ENCODE data around the gene MEGF11.

MEGF11 gene

DNA sequence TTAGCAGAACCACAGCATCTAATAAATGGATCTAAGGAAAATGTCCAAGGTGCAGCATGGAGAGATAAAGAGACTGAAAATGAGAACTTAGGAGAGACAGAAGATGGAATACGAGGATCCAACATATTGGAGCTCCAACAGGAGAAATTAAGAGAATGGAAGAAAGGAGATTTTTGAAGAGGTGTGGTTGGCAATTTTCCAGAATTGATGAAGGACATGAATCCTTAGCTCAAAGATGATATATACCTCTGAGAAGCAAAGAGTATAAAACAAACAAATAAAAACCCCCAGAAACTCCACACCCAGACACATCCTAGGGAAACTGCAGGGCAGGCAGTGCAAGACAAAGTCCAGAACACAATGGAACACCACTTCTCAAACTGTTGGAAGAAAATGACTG lies 141.2 kb downstream of the MEGF11 start:
- peaks cover 85% of the 10 kb centered on the region for H3K36me3 ChIP-seq (ENCODE audit: insufficient read depth, low read length)
- H2AFZ ChIP-seq (ENCODE audit: low read length) = no peak overlapping the region
- H3K27me3 ChIP-seq (ENCODE audit: insufficient read depth, low read length) = no peaks in the 10 kb centered on the region
- H3K4me1 ChIP-seq (ENCODE audit: insufficient read depth, low read length, severe bottlenecking) = peaks cover 26% of the 10 kb centered on the region
- H3K9me2 ChIP-seq (ENCODE audit: low read depth, low read length) = no peaks in the 10 kb centered on the region
- H4K20me1 ChIP-seq (ENCODE audit: insufficient read depth, low read length) = no peaks in the 10 kb centered on the region
- no peaks in the 10 kb centered on the region for H3F3A ChIP-seq (ENCODE audit: insufficient read depth, low read length)
- H3K4me2 ChIP-seq (ENCODE audit: low read length) = no peak overlapping the region
- no peak overlapping the region for H3K4me3 ChIP-seq (ENCODE audit: low read depth, low read length, poor library complexity, severe bottlenecking)
- no peak overlapping the region for H3K27ac ChIP-seq (ENCODE audit: low read depth, low read length, poor library complexity, severe bottlenecking)
- H3K9me3 ChIP-seq (ENCODE audit: low read length) = no peaks in the 10 kb centered on the region
- no peak overlapping the region for H3K9ac ChIP-seq (ENCODE audit: low read length)
- no peak for TF ChIP-seq CTCF (IDR thresholded peaks at IDR 0.05; ENCODE audit: low read length)
- no peak for TF ChIP-seq EZH2 (IDR thresholded peaks at IDR 0.05; ENCODE audit: borderline replicate concordance, low read length)
- H3K79me2 ChIP-seq (ENCODE audit: insufficient read depth, low read length) = no peaks in the 10 kb centered on the region

- Histone ChIP-seq H3K27ac (ENCODE audit: low read depth, low read length, poor library complexity, severe bottlenecking) (no peak overlapping the region), H3K9me2 (ENCODE audit: low read depth, low read length) (no peaks in the 10 kb centered on the region), H3K9ac (ENCODE audit: low read length) (no peak overlapping the region), H3K4me1 (ENCODE audit: insufficient read depth, low read length, severe bottlenecking) (peaks cover 23% of the 10 kb centered on the region), H3K36me3 (ENCODE audit: insufficient read depth, low read length) (peaks cover 79% of the 10 kb centered on the region), H3K79me2 (ENCODE audit: insufficient read depth, low read length) (no peaks in the 10 kb centered on the region), H3F3A (ENCODE audit: insufficient read depth, low read length) (no peaks in the 10 kb centered on the region), H3K4me2 (ENCODE audit: low read length) (no peak overlapping the region), H2AFZ (ENCODE audit: low read length) (no peak overlapping the region), H3K4me3 (ENCODE audit: low read depth, low read length, poor library complexity, severe bottlenecking) (no peak overlapping the region), H3K9me3 (ENCODE audit: low read length) (no peaks in the 10 kb centered on the region), H3K27me3 (ENCODE audit: insufficient read depth, low read length) (no peaks in the 10 kb centered on the region), H4K20me1 (ENCODE audit: insufficient read depth, low read length) (no peaks in the 10 kb centered on the region)
- TF ChIP-seq CTCF (IDR thresholded peaks at IDR 0.05; ENCODE audit: low read length) (no peak), EZH2 (IDR thresholded peaks at IDR 0.05; ENCODE audit: borderline replicate concordance, low read length) (no peak)
Measured at GRCh38 chr15:66111363-66111762, 142.2 kb downstream of the MEGF11 start.

DNA sequence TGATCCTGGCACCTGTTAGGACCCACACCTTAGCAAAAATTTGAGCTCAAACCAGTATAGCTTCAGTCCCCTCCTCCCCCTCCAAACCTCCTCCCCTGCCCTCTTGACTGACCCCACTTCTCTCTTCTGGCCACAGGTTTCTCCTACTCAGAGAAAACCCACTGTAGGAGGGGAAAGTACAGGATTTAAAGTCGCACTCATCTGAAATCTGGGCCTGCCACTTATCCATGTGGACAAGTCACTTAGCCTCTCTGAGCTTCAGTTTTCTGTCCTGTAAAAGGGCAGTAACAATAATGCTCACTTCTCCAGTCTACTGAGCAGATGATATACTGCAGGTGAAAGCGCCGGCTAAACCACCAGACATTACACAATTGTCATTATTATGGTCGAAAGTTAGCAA lies 142.7 kb downstream of the MEGF11 start:
- peaks cover 18% of the 10 kb centered on the region for H3K4me1 ChIP-seq (ENCODE audit: insufficient read depth, low read length, severe bottlenecking)
- no peak overlapping the region for H3K4me3 ChIP-seq (ENCODE audit: low read depth, low read length, poor library complexity, severe bottlenecking)
- peaks cover 76% of the 10 kb centered on the region for H3K36me3 ChIP-seq (ENCODE audit: insufficient read depth, low read length)
- no peak overlapping the region for H3K9ac ChIP-seq (ENCODE audit: low read length)
- TF ChIP-seq EZH2 (IDR thresholded peaks at IDR 0.05; ENCODE audit: borderline replicate concordance, low read length) (no peak), CTCF (IDR thresholded peaks at IDR 0.05; ENCODE audit: low read length) (no peak)
- no peak overlapping the region for H2AFZ ChIP-seq (ENCODE audit: low read length)
- H4K20me1 ChIP-seq (ENCODE audit: insufficient read depth, low read length) = no peaks in the 10 kb centered on the region
- H3K27ac ChIP-seq (ENCODE audit: low read depth, low read length, poor library complexity, severe bottlenecking) = no peak overlapping the region
- H3K79me2 ChIP-seq (ENCODE audit: insufficient read depth, low read length) = no peaks in the 10 kb centered on the region
- H3K4me2 ChIP-seq (ENCODE audit: low read length) = no peak overlapping the region
- H3K9me3 ChIP-seq (ENCODE audit: low read length) = no peaks in the 10 kb centered on the region
- no peaks in the 10 kb centered on the region for H3F3A ChIP-seq (ENCODE audit: insufficient read depth, low read length)
- H3K9me2 ChIP-seq (ENCODE audit: low read depth, low read length) = no peaks in the 10 kb centered on the region
- no peaks in the 10 kb centered on the region for H3K27me3 ChIP-seq (ENCODE audit: insufficient read depth, low read length)
